ENCODE results near the gene CLASP1.

CLASP1 gene

DNA sequence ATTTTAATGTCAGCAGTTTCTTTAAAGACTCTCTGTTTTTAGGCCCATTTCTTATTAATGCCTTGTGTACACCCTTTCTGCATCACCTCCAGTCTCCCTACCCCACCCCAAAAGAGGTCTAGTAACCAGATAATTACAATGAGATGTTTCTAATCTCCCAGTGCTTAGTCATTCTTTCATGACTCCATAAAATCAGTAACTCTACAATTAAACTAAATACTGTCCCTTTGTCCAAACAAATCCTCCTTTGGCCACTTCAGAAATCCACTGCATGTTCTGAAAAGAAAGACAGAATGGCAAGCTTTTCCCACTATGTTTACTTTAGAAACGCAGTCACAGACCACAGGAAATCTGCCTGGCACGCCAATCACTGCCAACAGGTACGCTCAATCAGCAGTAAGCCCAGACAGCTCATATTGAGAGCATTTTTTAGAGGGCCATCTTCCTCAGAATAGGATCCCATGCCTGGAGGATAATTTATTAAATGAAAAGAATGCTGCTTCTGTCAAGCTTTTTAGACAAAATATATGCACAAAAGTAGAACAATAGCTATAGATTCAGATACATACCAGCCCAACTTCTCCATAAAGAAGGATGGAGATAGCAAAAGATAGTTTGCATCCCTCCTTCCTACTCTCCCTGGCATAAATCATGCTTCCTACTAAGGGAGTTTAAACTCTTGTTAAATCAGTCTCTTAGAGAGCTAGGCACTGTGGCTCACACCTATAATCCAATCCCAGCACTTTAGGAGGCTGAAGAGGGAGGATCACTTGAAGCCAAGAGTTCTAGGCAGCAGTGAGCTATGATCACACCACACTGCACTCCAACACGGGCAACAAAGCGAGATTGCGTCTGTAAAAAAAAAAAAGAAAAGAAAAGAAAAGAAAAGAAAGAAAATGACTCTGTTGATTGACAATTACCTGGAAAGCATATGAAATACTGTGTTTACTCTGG is 14.6 kb downstream of the CLASP1 start:
- no peak for TF ChIP-seq CTCF (IDR thresholded peaks at IDR 0.05; ENCODE audit: borderline replicate concordance, insufficient read depth, low read depth, low read length)
- H3K4me3 ChIP-seq (ENCODE audit: low read depth, low read length), result no peak overlapping the region

DNA sequence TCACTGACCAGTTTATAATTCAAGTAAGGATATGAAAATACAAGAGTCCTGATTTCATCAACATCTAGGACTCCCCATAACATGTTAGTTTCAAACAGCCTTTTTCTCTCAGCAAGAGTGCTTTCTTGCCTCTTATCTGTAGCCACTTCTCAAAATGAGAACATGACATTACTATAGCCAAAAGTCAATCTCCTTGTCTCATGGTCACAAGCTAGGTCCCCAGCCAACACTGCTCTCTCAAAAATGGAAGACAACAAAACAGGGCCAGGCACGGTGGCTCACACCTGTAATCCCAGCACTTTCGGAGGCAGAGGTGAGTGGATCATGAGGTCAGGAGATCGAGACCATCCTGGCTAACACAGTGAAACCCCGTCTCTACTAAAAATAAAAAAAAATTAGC is 15.8 kb downstream of the CLASP1 start:
- no peak overlapping the region for H3K4me3 ChIP-seq (ENCODE audit: low read depth, low read length)
- TF ChIP-seq CTCF (IDR thresholded peaks at IDR 0.05; ENCODE audit: borderline replicate concordance, insufficient read depth, low read depth, low read length), result no peak

DNA sequence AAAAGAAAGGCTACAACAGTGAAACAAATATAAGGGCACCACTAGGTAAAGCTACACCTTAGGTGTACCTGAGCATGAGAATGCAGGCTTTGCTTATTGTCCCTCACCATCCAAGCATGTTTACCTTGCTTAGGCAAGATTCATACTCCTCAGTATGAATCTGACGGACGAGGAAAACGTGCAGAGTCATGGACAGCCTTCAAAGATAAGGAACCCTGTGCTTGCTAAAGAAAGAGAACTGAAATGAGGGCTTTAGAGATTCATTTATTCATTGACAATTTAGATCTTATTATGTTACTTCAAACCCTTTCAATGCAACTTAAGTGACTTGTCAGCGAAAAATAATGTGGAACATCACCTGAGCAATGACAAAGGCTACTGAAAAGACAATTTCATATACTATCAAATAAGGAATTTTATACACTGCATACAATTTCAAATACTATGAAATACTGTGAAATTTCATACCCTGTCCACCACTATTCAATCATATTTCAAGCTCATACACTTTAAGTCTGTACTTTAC is 21.7 kb downstream of the CLASP1 start:
- TF ChIP-seq CTCF (IDR thresholded peaks at IDR 0.05; ENCODE audit: borderline replicate concordance, insufficient read depth, low read depth, low read length), result no peak
- no peak overlapping the region for H3K4me3 ChIP-seq (ENCODE audit: low read depth, low read length)

DNA sequence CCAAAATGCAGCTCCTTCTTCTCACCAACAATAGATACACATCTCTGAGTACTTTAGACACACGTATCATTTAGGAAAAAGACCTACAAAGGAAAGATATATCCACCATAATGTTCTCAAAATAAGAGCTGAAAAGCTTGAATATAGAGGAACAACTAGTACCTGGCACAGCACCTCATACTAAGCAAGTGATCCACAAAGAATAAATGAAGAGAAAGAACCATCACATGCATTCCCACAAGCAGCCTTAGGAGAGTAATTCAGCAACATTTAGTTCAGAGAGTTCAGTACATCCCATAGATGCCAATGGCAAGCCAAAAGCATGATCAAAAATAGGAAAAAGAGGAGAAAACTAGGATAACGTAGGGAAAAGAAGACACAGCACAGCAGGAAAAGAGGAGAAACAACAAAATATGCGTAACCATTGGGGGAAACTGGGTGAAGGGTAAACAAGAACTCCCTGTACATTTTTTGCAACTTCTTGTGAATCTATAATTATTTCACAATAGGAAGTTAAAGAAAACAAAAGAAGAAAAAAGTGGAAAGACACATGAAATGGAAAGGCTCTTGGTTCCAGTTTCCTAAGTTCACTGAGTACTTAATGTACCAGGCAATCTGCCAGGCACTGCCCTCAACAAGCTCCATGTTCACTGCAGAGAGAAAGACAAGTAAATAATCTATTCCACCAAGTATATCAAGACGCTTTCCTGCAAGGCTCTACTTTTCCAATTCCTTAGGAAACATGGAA is 22.3 kb downstream of the CLASP1 start:
- no peak overlapping the region for H3K4me3 ChIP-seq (ENCODE audit: low read depth, low read length)
- TF ChIP-seq CTCF (IDR thresholded peaks at IDR 0.05; ENCODE audit: borderline replicate concordance, insufficient read depth, low read depth, low read length), result no peak

DNA sequence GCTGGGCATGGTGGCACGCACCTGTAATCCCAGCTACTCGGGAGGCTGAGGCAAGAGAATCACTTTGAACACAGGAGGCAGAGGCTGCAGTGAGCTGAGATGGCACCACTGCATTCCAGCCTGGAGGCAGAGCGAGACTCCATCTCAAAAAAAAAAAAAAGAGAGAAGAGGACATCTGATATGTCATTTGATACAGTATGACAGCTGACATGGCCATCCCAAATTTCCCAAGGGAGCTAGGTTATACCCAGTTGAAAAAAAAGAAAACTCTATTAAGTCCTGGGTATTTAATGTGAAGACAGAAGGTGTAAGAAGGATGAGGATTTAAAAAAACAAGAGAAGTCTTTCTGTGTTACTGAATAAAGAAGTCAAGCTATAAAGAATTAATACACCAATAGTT is 23.3 kb downstream of the CLASP1 start:
- no peak for TF ChIP-seq CTCF (IDR thresholded peaks at IDR 0.05; ENCODE audit: borderline replicate concordance, insufficient read depth, low read depth, low read length)

GRCh38 chr2:121617042-121617599 is 32.1 kb downstream of the CLASP1 start:
- no peak for TF ChIP-seq CTCF (IDR thresholded peaks at IDR 0.05; ENCODE audit: borderline replicate concordance, insufficient read depth, low read depth, low read length)
- H3K4me3 ChIP-seq (ENCODE audit: low read depth, low read length), result no peak overlapping the region

More for the DNA sequence above, 23.3 kb downstream of the CLASP1 start:
- no peak overlapping the region for H3K4me3 ChIP-seq (ENCODE audit: low read depth, low read length)
